Activated effector memory CD4-positive, alpha-beta T cell treated with Interleukin-2 at 50 U/mL for 16 hours (primary cell): ENCODE measurements around the gene XPNPEP2.
A peak's percentile ranks its signal among the peaks of the same experiment; 100 is the strongest.

Source experiments
- DNase-seq: peaks from one replicate; pipeline ENCODE4 v3.0.0-alpha.2; 2020

The XPNPEP2 gene

GRCh38 chrX:129781134-129781672 is 42.4 kb downstream of the XPNPEP2 start:
- DNase-seq: peak; percentile 76

GRCh38 chrX:129781680-129782495 is 43.1 kb downstream of the XPNPEP2 start:
- DNase-seq: no peak

GRCh38 chrX:129782706-129783105 is 43.9 kb downstream of the XPNPEP2 start:
- no peak for DNase-seq

GRCh38 chrX:129783291-129783713 is 44.5 kb downstream of the XPNPEP2 start:
- no peak for DNase-seq

GRCh38 chrX:129784371-129784770 is 45.6 kb downstream of the XPNPEP2 start:
- no peak for DNase-seq

- no peak for DNase-seq
Measured at GRCh38 chrX:129785160-129785947, 46.6 kb downstream of the XPNPEP2 start.

- no peak for DNase-seq
Measured at GRCh38 chrX:129786210-129786651, 47.5 kb downstream of the XPNPEP2 start.

- no peak for DNase-seq
Measured at GRCh38 chrX:129787336-129788055, 48.7 kb downstream of the XPNPEP2 start.

- no peak for DNase-seq
Measured at GRCh38 chrX:129788527-129788926, 49.7 kb downstream of the XPNPEP2 start.

- no peak for DNase-seq
Measured at GRCh38 chrX:129790146-129790545, 51.4 kb downstream of the XPNPEP2 start.

GRCh38 chrX:129790808-129791207 is 52.0 kb downstream of the XPNPEP2 start:
- no peak for DNase-seq

- no peak for DNase-seq
Measured at GRCh38 chrX:129791336-129791735, 52.6 kb downstream of the XPNPEP2 start.

- no peak for DNase-seq
Measured at GRCh38 chrX:129791961-129792570, 53.3 kb downstream of the XPNPEP2 start.

- no peak for DNase-seq
Measured at GRCh38 chrX:129792586-129793291, 54.0 kb downstream of the XPNPEP2 start.

- no peak for DNase-seq
Measured at GRCh38 chrX:129793604-129794191, 54.9 kb downstream of the XPNPEP2 start.

- DNase-seq: no peak
Measured at GRCh38 chrX:129795584-129795983, 56.8 kb downstream of the XPNPEP2 start.

- DNase-seq: no peak
Measured at GRCh38 chrX:129797251-129797906, 58.6 kb downstream of the XPNPEP2 start.

- DNase-seq: no peak
Measured at GRCh38 chrX:129798456-129798855, 59.7 kb downstream of the XPNPEP2 start.

- DNase-seq: no peak
Measured at GRCh38 chrX:129798888-129799287, 60.1 kb downstream of the XPNPEP2 start.

GRCh38 chrX:129800186-129800585 is 61.4 kb downstream of the XPNPEP2 start:
- no peak for DNase-seq

GRCh38 chrX:129802863-129803262 is 64.1 kb downstream of the XPNPEP2 start:
- DNase-seq: no peak
